ENCODE measurements around the gene GNG11. TPM values are rescaled to one million over a fixed set of nuclear protein-coding genes. Genes with fewer than 3 reads are reported as not detected.
"Not testable (repeated sequence)": the region's sequence is repeated elsewhere in the genome, so short reads cannot be mapped to it uniquely, and the experiment has no call there.

GNG11 gene
- total and polyA plus RNA-seq, 8 donors = 2.0 to 37.9 (median 24.2) TPM

DNA sequence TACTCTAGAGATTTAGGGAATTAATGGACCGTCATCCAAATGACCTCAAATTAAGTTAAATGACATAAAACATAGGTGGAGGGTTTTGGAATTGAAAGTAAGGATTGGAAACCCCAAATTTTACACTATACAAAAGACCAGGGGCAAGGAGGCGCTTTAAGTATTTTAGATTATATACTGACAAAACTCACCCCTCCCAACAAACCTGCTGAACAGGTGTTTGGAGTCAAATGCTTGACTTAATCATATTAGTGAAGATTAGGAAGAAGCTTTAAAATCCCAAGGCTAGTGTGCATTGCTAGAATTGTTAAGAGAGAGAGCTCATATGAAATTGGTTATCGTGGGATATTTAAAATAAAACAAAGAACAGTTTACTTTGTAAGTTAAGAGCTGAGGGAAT is 15.3 kb upstream of the GNG11 start, which contains the start of gene GNGT1:
GNGT1 (plus strand) TSS at position 301 of the 400 bp plus-strand sequence. CDS start 180 bp downstream, outside the sequence.
- Histone ChIP-seq H3K36me3 (no peaks in the 10 kb centered on the region), H3K4me3 (no peak within 1 kb of the TSS), H3K4me1 (peaks cover 0 to 11% (median 0%) of the 10 kb centered on the region in 4 donors), H3K9me3 (no peaks in the 10 kb centered on the region), H3K27me3 (no peaks in the 10 kb centered on the region), H3K27ac (no peak within 1 kb of the TSS)
- 56 to 69% (median 60%) methylated on average over 3 of the region's 3 CpGs for WGBS, 5 donors
- TF ChIP-seq POLR2AphosphoS5 (IDR thresholded peaks at IDR 0.05) (no peak), EP300 (IDR thresholded peaks at IDR 0.05) (no peak), POLR2A (IDR thresholded peaks at IDR 0.05) (no peak)
- TF ChIP-seq, protein P1, sequence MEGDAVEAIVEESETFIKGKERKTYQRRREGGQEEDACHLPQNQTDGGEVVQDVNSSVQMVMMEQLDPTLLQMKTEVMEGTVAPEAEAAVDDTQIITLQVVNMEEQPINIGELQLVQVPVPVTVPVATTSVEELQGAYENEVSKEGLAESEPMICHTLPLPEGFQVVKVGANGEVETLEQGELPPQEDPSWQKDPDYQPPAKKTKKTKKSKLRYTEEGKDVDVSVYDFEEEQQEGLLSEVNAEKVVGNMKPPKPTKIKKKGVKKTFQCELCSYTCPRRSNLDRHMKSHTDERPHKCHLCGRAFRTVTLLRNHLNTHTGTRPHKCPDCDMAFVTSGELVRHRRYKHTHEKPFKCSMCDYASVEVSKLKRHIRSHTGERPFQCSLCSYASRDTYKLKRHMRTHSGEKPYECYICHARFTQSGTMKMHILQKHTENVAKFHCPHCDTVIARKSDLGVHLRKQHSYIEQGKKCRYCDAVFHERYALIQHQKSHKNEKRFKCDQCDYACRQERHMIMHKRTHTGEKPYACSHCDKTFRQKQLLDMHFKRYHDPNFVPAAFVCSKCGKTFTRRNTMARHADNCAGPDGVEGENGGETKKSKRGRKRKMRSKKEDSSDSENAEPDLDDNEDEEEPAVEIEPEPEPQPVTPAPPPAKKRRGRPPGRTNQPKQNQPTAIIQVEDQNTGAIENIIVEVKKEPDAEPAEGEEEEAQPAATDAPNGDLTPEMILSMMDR (IDR thresholded peaks at IDR 0.05) = no peak
- intact Hi-C loops (cut with DNase I; ENCODE audit: low total_unique reads) = no loop called here
- DNase-seq = no peak

DNA sequence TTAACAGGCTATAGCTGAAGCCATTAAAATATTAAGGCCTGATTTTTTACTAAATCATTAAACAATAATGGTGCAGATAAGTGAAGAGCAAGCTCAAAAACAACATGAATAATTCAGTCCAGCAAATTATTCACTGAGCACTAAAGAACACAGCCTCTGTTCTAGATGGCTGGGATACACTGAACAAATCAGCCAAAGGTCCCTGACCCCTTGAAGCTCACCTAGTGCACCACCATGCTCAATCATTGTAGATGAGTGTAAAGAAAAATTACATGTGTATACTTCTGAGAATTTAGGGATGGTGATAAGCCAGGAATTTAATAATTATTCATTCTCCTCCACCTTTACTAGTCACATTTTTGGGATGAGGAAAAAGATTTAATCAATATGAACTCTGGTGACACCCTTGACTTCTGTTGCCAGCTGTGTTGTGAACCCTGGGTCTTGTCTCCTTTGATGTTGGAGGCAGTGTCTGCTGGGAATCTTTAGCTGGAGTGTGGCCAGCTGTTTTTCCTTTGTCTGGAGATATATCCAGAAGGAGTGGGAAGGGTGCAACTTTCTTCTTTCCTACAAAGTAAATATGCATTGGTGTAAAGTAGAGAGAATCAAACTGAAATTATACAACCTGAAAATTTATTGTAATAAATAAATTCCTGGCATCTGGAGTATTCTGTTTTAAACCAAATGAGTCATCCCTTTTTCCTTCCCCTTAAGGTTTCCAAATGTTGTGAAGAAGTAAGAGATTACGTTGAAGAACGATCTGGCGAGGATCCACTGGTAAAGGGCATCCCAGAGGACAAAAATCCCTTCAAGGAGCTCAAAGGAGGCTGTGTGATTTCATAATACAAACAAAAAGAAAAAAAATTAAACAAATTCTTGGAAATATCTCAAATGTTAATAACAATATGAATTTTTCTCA is 11.2 kb upstream of the GNG11 start:
- DNase-seq = peak in 1 of 2 donors; percentile 47
- Histone ChIP-seq H3K4me3 (no peak overlapping the region), H3K9me3 (no peaks in the 10 kb centered on the region), H3K27me3 (no peaks in the 10 kb centered on the region), H3K27ac (peak overlapping the region in 2 of 5 donors; percentile 42 to 68), H3K36me3 (no peaks in the 10 kb centered on the region), H3K4me1 (peaks cover 0 to 11% (median 3%) of the 10 kb centered on the region in 4 donors)
- intact Hi-C loops (cut with DNase I; ENCODE audit: low total_unique reads) = no loop called here
- 33 to 63% (median 49%) methylated on average over 3 of the region's 3 CpGs for WGBS, 5 donors
- TF ChIP-seq, protein P1 (IDR thresholded peaks at IDR 0.05) = no peak
- TF ChIP-seq POLR2A (IDR thresholded peaks at IDR 0.05) (no peak), EP300 (IDR thresholded peaks at IDR 0.05) (no peak), POLR2AphosphoS5 (IDR thresholded peaks at IDR 0.05) (no peak)

DNA sequence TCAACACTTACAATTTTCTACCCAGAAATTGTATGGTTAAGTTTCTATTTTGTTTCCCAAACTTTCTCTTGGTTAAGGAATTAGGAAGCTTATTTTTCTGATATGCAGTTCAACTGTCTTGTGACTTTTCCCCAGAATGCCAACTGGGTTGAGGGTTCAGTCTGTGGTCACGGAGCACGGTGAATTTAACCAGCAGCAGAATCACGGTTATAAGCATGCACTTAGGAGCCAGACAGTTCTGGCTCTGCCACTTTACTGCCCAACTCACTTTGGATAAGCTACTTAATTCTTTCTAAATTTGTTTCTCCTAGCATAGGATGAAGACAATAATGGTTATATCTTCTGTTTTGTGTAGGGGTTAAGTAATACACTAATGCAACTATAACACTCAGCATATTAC is 10.3 kb upstream of the GNG11 start:
- Histone ChIP-seq H3K27ac (peak overlapping the region in 2 of 5 donors; percentile 42 to 68), H3K4me1 (peaks cover 0 to 11% (median 3%) of the 10 kb centered on the region in 4 donors)
- WGBS, 5 donors = 36 to 78% (median 64%) methylated on average over 2 to 3 of the region's 3 CpGs
- intact Hi-C loops (cut with DNase I; ENCODE audit: low total_unique reads); H3K27me3 ChIP-seq; H3K4me3 ChIP-seq; H3K36me3 ChIP-seq; DNase-seq; H3K9me3 ChIP-seq: not testable (repeated sequence)

DNA sequence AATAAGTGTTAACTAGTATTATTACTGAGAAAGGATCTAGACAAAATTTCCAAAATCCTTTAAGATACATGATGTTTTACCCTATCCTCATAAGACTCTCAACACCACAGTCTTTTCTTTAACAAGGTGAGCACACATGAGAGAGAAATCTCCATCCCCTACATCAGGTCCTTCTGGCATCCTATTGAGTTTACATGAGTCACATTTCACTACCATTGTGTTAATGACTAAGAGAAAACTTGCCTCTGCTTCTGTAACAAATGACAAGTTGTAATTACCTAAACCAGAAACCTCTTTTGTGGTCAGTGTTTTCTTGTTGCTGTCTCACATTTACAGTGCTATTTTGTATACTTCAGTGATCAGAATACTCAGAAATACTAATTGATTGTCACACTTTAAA is 9.9 kb upstream of the GNG11 start:
- not testable (repeated sequence) for H3K4me3 ChIP-seq

DNA sequence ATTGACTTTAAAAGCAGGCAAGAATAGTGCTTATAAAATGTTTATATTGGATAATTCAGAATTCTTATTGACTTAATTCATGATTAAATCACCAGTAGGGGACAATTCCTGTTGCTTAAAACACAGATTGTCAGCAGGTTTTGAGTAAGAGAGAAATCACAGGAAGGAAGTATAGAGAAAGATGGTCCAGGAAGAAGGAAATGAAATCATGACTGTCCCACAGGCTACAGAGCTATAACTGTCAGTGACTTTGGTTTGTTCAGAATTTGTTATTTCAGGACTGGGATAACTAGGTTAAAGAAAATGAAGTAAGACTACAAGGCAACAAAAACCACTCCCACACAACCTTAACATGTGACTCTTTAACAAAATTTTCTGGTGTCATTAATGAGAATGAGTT is 8.3 kb upstream of the GNG11 start:
- TF ChIP-seq POLR2AphosphoS5 (IDR thresholded peaks at IDR 0.05) (no peak), EP300 (IDR thresholded peaks at IDR 0.05) (no peak), POLR2A (IDR thresholded peaks at IDR 0.05) (no peak)
- TF ChIP-seq, protein P1 (IDR thresholded peaks at IDR 0.05) = no peak
- Histone ChIP-seq H3K4me3 (no peak overlapping the region), H3K27me3 (no peaks in the 10 kb centered on the region), H3K27ac (peak overlapping the region in 1 of 5 donors; percentile 59), H3K36me3 (no peaks in the 10 kb centered on the region), H3K9me3 (no peaks in the 10 kb centered on the region), H3K4me1 (peaks cover 0 to 11% (median 3%) of the 10 kb centered on the region in 4 donors)
- no peak for DNase-seq
- intact Hi-C loops (cut with DNase I; ENCODE audit: low total_unique reads) = no loop called here

More for the DNA sequence above, 9.9 kb upstream of the GNG11 start:
- peaks cover 0 to 11% (median 3%) of the 10 kb centered on the region in 4 donors for H3K4me1 ChIP-seq
- H3K27me3 ChIP-seq; intact Hi-C loops (cut with DNase I; ENCODE audit: low total_unique reads); H3K27ac ChIP-seq; H3K9me3 ChIP-seq; DNase-seq; H3K36me3 ChIP-seq: not testable (repeated sequence)
